Measurements from ENCODE around the gene DNER. TPM values are rescaled to one million over a fixed set of nuclear protein-coding genes. Genes with fewer than 3 reads are reported as not detected.
"Not testable (repeated sequence)": the region's sequence is repeated elsewhere in the genome, so short reads cannot be mapped to it uniquely, and the experiment has no call there.

DNER gene
- total and polyA plus RNA-seq, 2 donors (not counting 3 experiments of a cell fraction or from before 2014, with no cell fraction given), result 0.01 TPM; not detected in 1

- CTCF ChIA-PET, result interaction anchor here (1.2 kb wide), 1 partner anchor 24 kb away, joined by 5 read pairs; no protein-coding TSS in a partner anchor
- POLR2A ChIA-PET; DNase-seq (ENCODE audit: low read depth, low spot score); H4K20me1 ChIP-seq (replicated peaks; ENCODE audit: control insufficient read depth, extremely low read depth, insufficient read depth, low read length); H3K9ac ChIP-seq (replicated peaks; ENCODE audit: extremely low read depth, insufficient read depth, low read length); H3K4me1 ChIP-seq (ENCODE audit: control insufficient read depth, extremely low read depth, insufficient read depth, low read length); H2AFZ ChIP-seq (ENCODE audit: low read depth, low read length); dilution Hi-C loops (cut with MboI; ENCODE audit: extremely low pct_ligation_motif_present, low sequenced_read_pairs); H3K9me1 ChIP-seq (replicated peaks; ENCODE audit: control insufficient read depth, extremely low read depth, insufficient read depth, low read length); H3K27me3 ChIP-seq (ENCODE audit: control insufficient read depth in 2 of 2, insufficient read depth in 2 of 2, low read length in 2 of 2); H3K79me2 ChIP-seq (ENCODE audit: control insufficient read depth, insufficient read depth, low read length); H3K9me3 ChIP-seq (replicated peaks; ENCODE audit: control insufficient read depth, insufficient read depth, low read length); FAIRE-seq; H3K27ac ChIP-seq (ENCODE audit: insufficient read depth, low read depth, low read length); H3K4me2 ChIP-seq (ENCODE audit: insufficient read depth, low read length); intact Hi-C loops (cut with micrococcal nuclease); H3K4me3 ChIP-seq (replicated peaks in 1 of 3; ENCODE audit: insufficient read depth in 1 of 3, low read depth in 1 of 3, low read length in 3 of 3); BruUV-seq (replicated peaks); H3K36me3 ChIP-seq (ENCODE audit: control insufficient read depth in 2 of 2, extremely low read depth in 1 of 2, insufficient read depth in 2 of 2, low read length in 2 of 2): not testable (repeated sequence)
Measured at GRCh38 chr2:229757462-229757861, 43.1 kb upstream of the DNER start.

- Histone ChIP-seq H2AFZ (ENCODE audit: low read depth, low read length) (no peak overlapping the region), H3K9me1 (replicated peaks; ENCODE audit: control insufficient read depth, extremely low read depth, insufficient read depth, low read length) (no peaks in the 10 kb centered on the region), H3K9ac (replicated peaks; ENCODE audit: extremely low read depth, insufficient read depth, low read length) (no peak overlapping the region), H3K4me2 (ENCODE audit: insufficient read depth, low read length) (no peak overlapping the region), H3K4me1 (ENCODE audit: control insufficient read depth, extremely low read depth, insufficient read depth, low read length) (no peaks in the 10 kb centered on the region), H3K27me3 (ENCODE audit: control insufficient read depth in 2 of 2, insufficient read depth in 2 of 2, low read length in 2 of 2) (no peaks in the 10 kb centered on the region), H3K79me2 (ENCODE audit: control insufficient read depth, insufficient read depth, low read length) (no peaks in the 10 kb centered on the region), H3K36me3 (ENCODE audit: control insufficient read depth in 2 of 2, extremely low read depth in 1 of 2, insufficient read depth in 2 of 2, low read length in 2 of 2) (no peaks in the 10 kb centered on the region), H3K9me3 (replicated peaks; ENCODE audit: control insufficient read depth, insufficient read depth, low read length) (no peaks in the 10 kb centered on the region), H4K20me1 (replicated peaks; ENCODE audit: control insufficient read depth, extremely low read depth, insufficient read depth, low read length) (no peaks in the 10 kb centered on the region), H3K4me3 (replicated peaks in 1 of 3; ENCODE audit: insufficient read depth in 1 of 3, low read depth in 1 of 3, low read length in 3 of 3) (no peak overlapping the region), H3K27ac (ENCODE audit: insufficient read depth, low read depth, low read length) (no peak overlapping the region)
- ChIA-PET POLR2A (no interaction called here), CTCF (interaction anchor here (0.7 kb wide), 1 partner anchor 1706 kb away, joined by 3 read pairs; no protein-coding TSS in a partner anchor)
- dilution Hi-C loops (cut with MboI; ENCODE audit: extremely low pct_ligation_motif_present, low sequenced_read_pairs), result no loop called here
- intact Hi-C loops (cut with micrococcal nuclease), result no loop called here
- no peak for DNase-seq (ENCODE audit: low read depth, low spot score)
- no peak for TF ChIP-seq FOS (IDR thresholded peaks at IDR 0.05; ENCODE audit: borderline replicate concordance, insufficient read depth, low read length)
- no peak for TF ChIP-seq CTCF (IDR thresholded peaks at IDR 0.05; ENCODE audit: extremely low read depth in 1 of 2, insufficient read depth in 1 of 2, low read depth in 1 of 2, low read length in 2 of 2)
- no peak for TF ChIP-seq POLR2AphosphoS5 (IDR thresholded peaks at IDR 0.05; ENCODE audit: insufficient read depth, low read depth, low read length)
- no peak for TF ChIP-seq POLR2A (IDR thresholded peaks at IDR 0.05; ENCODE audit: low read depth, low read length)
- TF ChIP-seq MAX (IDR thresholded peaks at IDR 0.05; ENCODE audit: insufficient read depth, insufficient read length), result no peak
- TF ChIP-seq GATA2 (IDR thresholded peaks at IDR 0.05; ENCODE audit: insufficient read depth, insufficient read length, low read depth, low read length), result no peak
- TF ChIP-seq JUN (IDR thresholded peaks at IDR 0.05; ENCODE audit: borderline replicate concordance, insufficient read depth, insufficient read length, low read depth), result no peak
- TF ChIP-seq EZH2 (IDR thresholded peaks at IDR 0.05; ENCODE audit: borderline replicate concordance, low read depth, low read length, severe bottlenecking), result no peak
- TF ChIP-seq MYC (IDR thresholded peaks at IDR 0.05; ENCODE audit: low read depth, low read length), result no peak
- no peak for FAIRE-seq
- no TSS peak for BruUV-seq (replicated peaks)
Measured at GRCh38 chr2:229752970-229753729, 38.8 kb upstream of the DNER start.
